Endothelial cell of umbilical vein (primary cell): Measurements from ENCODE around the gene CMIP. TPM values are rescaled to one million over a fixed set of nuclear protein-coding genes. Genes with fewer than 3 reads are reported as not detected.

Experiments
- BruUV-seq: library from RNA; stranded (reverse); fragments of 400-500 nt; replicated peaks from 2 replicates; lab custom pipeline; 2021; lab: Mats Ljungman, UMichigan
- CTCF ChIA-PET: fragments of 300-600, 350-600 bp; sonication (Branson Sonifier 250); formaldehyde crosslinking; loops from one replicate; lab custom pipeline; 2021; ENCODE audit warnings: antibody characterized with exemption, inconsistent platforms; lab: Charles Lee
- POLR2A ChIA-PET: fragments of 300-600, 350-600 bp; sonication (Branson Sonifier 250); formaldehyde crosslinking; loops from one replicate; lab custom pipeline; 2021; ENCODE audit warnings: antibody characterized with exemption, inconsistent platforms; lab: Charles Lee
- DNase-seq: peaks from one replicate; pipeline ENCODE4 v3.0.0-alpha.2; 2011; ENCODE audit warnings: low read depth, low spot score
- FAIRE-seq: peaks from 2 replicates; lab custom pipeline; 2011; peaks lifted over from hg19 to GRCh38; lab: Jason Lieb, UNC
- H2AFZ ChIP-seq: 2 replicates; pipeline ENCODE4 v1.6.0; 2012; ENCODE audit warnings: low read depth, low read length, control low read depth, inconsistent platforms
- H3K27ac ChIP-seq: 2 replicates; pipeline ENCODE4 v1.5.1; 2011; ENCODE audit warnings: low read depth, mild to moderate bottlenecking, control low read depth, low read length, moderate library complexity; ENCODE audit not compliant: insufficient read depth
- H3K27me3 ChIP-seq, 2 experiments: 2 replicates each; pipeline versions ENCODE4 v1.6.0 to v1.6.1; 2011; ENCODE audit warnings: low read length in 2 of 2, mixed read lengths in 1 of 2; ENCODE audit not compliant: control insufficient read depth in 2 of 2, insufficient read depth in 2 of 2
- H3K36me3 ChIP-seq, 2 experiments: 2 replicates in 1 of 2; 3 replicates in 1 of 2; pipeline ENCODE4 v1.5.1; 2011; ENCODE audit warnings: low read length in 2 of 2, mild to moderate bottlenecking in 1 of 2, moderate library complexity in 1 of 2; ENCODE audit not compliant: control insufficient read depth in 2 of 2, insufficient read depth in 2 of 2; ENCODE audit errors: extremely low read depth in 1 of 2
- H3K4me1 ChIP-seq: 3 replicates; pipeline ENCODE4 v1.5.1; 2011; ENCODE audit warnings: mild to moderate bottlenecking, low read length; ENCODE audit not compliant: control insufficient read depth, insufficient read depth; ENCODE audit errors: extremely low read depth
- H3K4me2 ChIP-seq: 2 replicates; pipeline ENCODE4 v1.6.1; 2011; ENCODE audit warnings: low read length, control low read depth, mixed read lengths; ENCODE audit not compliant: insufficient read depth
- H3K4me3 ChIP-seq, 3 experiments: fragments of 200-600 bp in 1 of 3; sonication (generic), shearing (Covaris generic) in 1 of 3; replicated peaks in 1 of 3; 2 replicates each; pipeline ENCODE4 v1.5.1; 2011 to 2016; ENCODE audit warnings: control low read depth in 3 of 3, low read length in 3 of 3, mild to moderate bottlenecking in 2 of 3, inconsistent platforms in 1 of 3, low read depth in 1 of 3, moderate library complexity in 1 of 3; ENCODE audit not compliant: insufficient read depth in 1 of 3
- H3K79me2 ChIP-seq: 2 replicates; pipeline ENCODE4 v1.6.0; 2012; ENCODE audit warnings: low read length, inconsistent platforms; ENCODE audit not compliant: control insufficient read depth, insufficient read depth
- H3K9ac ChIP-seq: replicated peaks from 2 replicates; pipeline ENCODE3; 2011; ENCODE audit warnings: low read length, control low read depth; ENCODE audit not compliant: insufficient read depth; ENCODE audit errors: extremely low read depth
- H3K9me1 ChIP-seq: replicated peaks from 3 replicates; pipeline ENCODE4 v1.6.0; 2011; ENCODE audit warnings: mild to moderate bottlenecking, low read length; ENCODE audit not compliant: control insufficient read depth, insufficient read depth; ENCODE audit errors: extremely low read depth
- H3K9me3 ChIP-seq: replicated peaks from 2 replicates; pipeline ENCODE4 v1.5.1; 2012; ENCODE audit warnings: low read length, inconsistent platforms; ENCODE audit not compliant: control insufficient read depth, insufficient read depth
- H4K20me1 ChIP-seq: replicated peaks from 2 replicates; pipeline ENCODE3; 2011; ENCODE audit warnings: mild to moderate bottlenecking, low read length; ENCODE audit not compliant: control insufficient read depth, insufficient read depth; ENCODE audit errors: extremely low read depth
- EZH2 ChIP-seq: IDR thresholded peaks from 2 replicates; pipeline ENCODE4 v1.6.1; 2012; ENCODE audit warnings: borderline replicate concordance, low read depth, mild to moderate bottlenecking, moderate library complexity, low read length, inconsistent platforms; ENCODE audit not compliant: severe bottlenecking
- FOS ChIP-seq: IDR thresholded peaks from 2 replicates; pipeline ENCODE4 v1.6.1; 2011; ENCODE audit warnings: mild to moderate bottlenecking, low read length, moderate library complexity, borderline replicate concordance; ENCODE audit not compliant: insufficient read depth
- GATA2 ChIP-seq: IDR thresholded peaks from 2 replicates; pipeline ENCODE4 v1.7.0; 2011; ENCODE audit warnings: low read depth, mild to moderate bottlenecking, moderate library complexity, mixed read lengths, low read length; ENCODE audit not compliant: insufficient read length, insufficient read depth
- JUN ChIP-seq: IDR thresholded peaks from 2 replicates; pipeline ENCODE4 v1.6.1; 2011; ENCODE audit warnings: borderline replicate concordance, low read depth; ENCODE audit not compliant: insufficient read length, insufficient read depth
- MYC ChIP-seq: IDR thresholded peaks from one replicate; pipeline ENCODE4 v1.6.1; 2011; ENCODE audit warnings: mild to moderate bottlenecking, low read depth, low read length
- POLR2A ChIP-seq: IDR thresholded peaks from 2 replicates; pipeline ENCODE4 v1.6.1; 2012; ENCODE audit warnings: low read depth, mild to moderate bottlenecking, control low read depth, low read length
- POLR2AphosphoS5 ChIP-seq: IDR thresholded peaks from 2 replicates; pipeline ENCODE4 v1.6.1; 2012; ENCODE audit warnings: low read depth, mild to moderate bottlenecking, control low read depth, low read length, moderate library complexity; ENCODE audit not compliant: insufficient read depth
- dilution Hi-C: fragments of 300-500 bp; cut with MboI; formaldehyde crosslinking; loops from one replicate; pipeline ENCODE4 v1.15.0; 2019; ENCODE audit warnings: low sequenced_read_pairs; ENCODE audit not compliant: extremely low pct_ligation_motif_present
- intact Hi-C: fragments of 100-400 bp; cut with micrococcal nuclease; formaldehyde crosslinking; loops from one replicate; pipeline ENCODE4 v1.10.0; 2022
- polyA plus RNA-seq, 4 experiments: library from polyadenylated mRNA; depleted of rRNA in 3 of 4; stranded (reverse) in 3 of 4; unstranded in 1 of 4; fragments of >200 nt; gene quantifications; 2 replicates each; pipeline versions ENCODE4 v1.2.1 to v1.2.3, GENCODE V29; 2011 to 2012; ENCODE audit warnings: missing spikeins in 1 of 4
- total RNA-seq: library from RNA; stranded (reverse); gene quantifications from 2 replicates; pipeline ENCODE4 v1.2.3, GENCODE V29; 2021
- TF ChIP-seq, protein P1 (sequence below), 2 donors: IDR thresholded peaks; 1 replicate in 1 of 2; 2 replicates in 1 of 2; pipeline ENCODE4 v1.5.1; 2011; ENCODE audit warnings: low read length in 2 of 2, mild to moderate bottlenecking in 2 of 2, moderate library complexity in 2 of 2, control low read depth in 1 of 2, inconsistent platforms in 1 of 2, low read depth in 1 of 2; ENCODE audit not compliant: insufficient read depth in 1 of 2; ENCODE audit errors: extremely low read depth in 1 of 2
- TF ChIP-seq, protein P2 (sequence below): IDR thresholded peaks from 2 replicates; pipeline ENCODE4 v1.6.1; 2011; ENCODE audit not compliant: insufficient read depth, insufficient read length

Gene CMIP
- total and polyA plus RNA-seq, 2 donors (not counting 3 experiments of a cell fraction or from before 2014, with no cell fraction given), result 29.0 to 101 TPM

- CTCF ChIA-PET, result interaction anchor here (1.6 kb wide), 1 partner anchor 9 kb away, joined by 7 read pairs; no protein-coding TSS in a partner anchor
- DNase-seq, result peak; percentile 53
Observed at GRCh38 chr16:81616321-81617020, 171.9 kb downstream of the CMIP start.

DNA sequence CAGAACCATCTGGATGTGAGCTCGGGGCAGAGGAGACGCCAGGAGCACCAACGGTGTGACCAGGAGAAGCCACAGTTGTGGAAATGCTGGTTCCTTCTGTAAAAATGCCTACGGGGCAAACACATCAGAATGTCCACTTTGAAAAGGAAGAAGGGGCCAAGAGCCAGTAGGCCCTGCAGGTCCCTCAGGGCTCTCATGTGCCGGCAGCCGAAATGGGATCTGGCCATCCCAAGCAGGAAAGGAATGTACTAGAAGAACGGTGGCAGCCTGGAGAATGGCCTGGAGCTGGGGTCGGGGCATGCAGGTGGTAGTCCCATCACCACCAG, 172.4 kb downstream of the CMIP start:
- POLR2A ChIA-PET, result no interaction called here
- peaks cover 9% of the 10 kb centered on the region for H3K79me2 ChIP-seq
- peaks cover 27% of the 10 kb centered on the region for H3K4me1 ChIP-seq
- intact Hi-C loops, result no loop called here
- no peak overlapping the region for H3K9ac ChIP-seq
- no peak for FAIRE-seq
- dilution Hi-C loops, result no loop called here
- H3K27ac ChIP-seq, result no peak overlapping the region
- H4K20me1 ChIP-seq, result no peaks in the 10 kb centered on the region
- DNase-seq, result no peak
- no peak overlapping the region for H3K4me2 ChIP-seq
- no peaks in the 10 kb centered on the region for H3K9me3 ChIP-seq
- H3K27me3 ChIP-seq, result no peaks in the 10 kb centered on the region
- no peak for TF ChIP-seq POLR2AphosphoS5
- TF ChIP-seq EZH2, result no peak
- TF ChIP-seq, protein P1, sequence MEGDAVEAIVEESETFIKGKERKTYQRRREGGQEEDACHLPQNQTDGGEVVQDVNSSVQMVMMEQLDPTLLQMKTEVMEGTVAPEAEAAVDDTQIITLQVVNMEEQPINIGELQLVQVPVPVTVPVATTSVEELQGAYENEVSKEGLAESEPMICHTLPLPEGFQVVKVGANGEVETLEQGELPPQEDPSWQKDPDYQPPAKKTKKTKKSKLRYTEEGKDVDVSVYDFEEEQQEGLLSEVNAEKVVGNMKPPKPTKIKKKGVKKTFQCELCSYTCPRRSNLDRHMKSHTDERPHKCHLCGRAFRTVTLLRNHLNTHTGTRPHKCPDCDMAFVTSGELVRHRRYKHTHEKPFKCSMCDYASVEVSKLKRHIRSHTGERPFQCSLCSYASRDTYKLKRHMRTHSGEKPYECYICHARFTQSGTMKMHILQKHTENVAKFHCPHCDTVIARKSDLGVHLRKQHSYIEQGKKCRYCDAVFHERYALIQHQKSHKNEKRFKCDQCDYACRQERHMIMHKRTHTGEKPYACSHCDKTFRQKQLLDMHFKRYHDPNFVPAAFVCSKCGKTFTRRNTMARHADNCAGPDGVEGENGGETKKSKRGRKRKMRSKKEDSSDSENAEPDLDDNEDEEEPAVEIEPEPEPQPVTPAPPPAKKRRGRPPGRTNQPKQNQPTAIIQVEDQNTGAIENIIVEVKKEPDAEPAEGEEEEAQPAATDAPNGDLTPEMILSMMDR (IDR thresholded peaks at IDR 0.05; ENCODE audit: extremely low read depth in 1 of 2, insufficient read depth in 1 of 2, low read depth in 1 of 2, low read length in 2 of 2), result no peak
- TF ChIP-seq GATA2, result no peak
- TF ChIP-seq JUN, result no peak
- no peak for TF ChIP-seq FOS
- TF ChIP-seq MYC, result no peak
- TF ChIP-seq, protein P2, sequence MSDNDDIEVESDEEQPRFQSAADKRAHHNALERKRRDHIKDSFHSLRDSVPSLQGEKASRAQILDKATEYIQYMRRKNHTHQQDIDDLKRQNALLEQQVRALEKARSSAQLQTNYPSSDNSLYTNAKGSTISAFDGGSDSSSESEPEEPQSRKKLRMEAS, result no peak
- no peak for TF ChIP-seq POLR2A
- CTCF ChIA-PET, result interaction anchor here (1.6 kb wide), 1 partner anchor 8 kb away, joined by 7 read pairs; no protein-coding TSS in a partner anchor
- no peak overlapping the region for H3K4me3 ChIP-seq
- H3K36me3 ChIP-seq, result peaks cover 5 to 18% of the 10 kb centered on the region in 2 experiments
- no TSS peak for BruUV-seq
- H3K9me1 ChIP-seq, result no peaks in the 10 kb centered on the region
- no peak overlapping the region for H2AFZ ChIP-seq

More at GRCh38 chr16:81616321-81617020, 171.9 kb downstream of the CMIP start:
- BruUV-seq, result no TSS peak
- FAIRE-seq, result peak; percentile 83
- peak; percentile 34 for TF ChIP-seq POLR2AphosphoS5
- TF ChIP-seq GATA2, result no peak
- POLR2A ChIA-PET, result no interaction called here
- peaks cover 5 to 16% of the 10 kb centered on the region in 2 experiments for H3K36me3 ChIP-seq
- dilution Hi-C loops (no loop called here), intact Hi-C loops (loop anchor here (1.0 kb wide), 1 partner anchor 16 kb away; no protein-coding TSS in a partner anchor)
- no peak overlapping the region for H3K9ac ChIP-seq
- H4K20me1 ChIP-seq, result no peaks in the 10 kb centered on the region
- no peaks in the 10 kb centered on the region for H3K27me3 ChIP-seq
- no peak overlapping the region for H3K27ac ChIP-seq
- H3K4me1 ChIP-seq, result peaks cover 32% of the 10 kb centered on the region
- H3K4me3 ChIP-seq, result no peak overlapping the region
- H3K4me2 ChIP-seq, result no peak overlapping the region
- H3K79me2 ChIP-seq, result peaks cover 9% of the 10 kb centered on the region
- no peaks in the 10 kb centered on the region for H3K9me1 ChIP-seq
- H3K9me3 ChIP-seq, result no peaks in the 10 kb centered on the region
- no peak overlapping the region for H2AFZ ChIP-seq
